NCI-H2081 treated with DMSO at 0.1 percent for 48 hours (cell line): ENCODE measurements around the gene PRICKLE1.

Experiments used
- DNase-seq: peaks from one replicate; lab custom pipeline; 2025; lab: John Stamatoyannopoulos, UW

PRICKLE1 gene

GRCh38 chr12:42588524-42589464, 752 bp downstream of the PRICKLE1 start:
- no peak for DNase-seq

- no peak for DNase-seq
Measured at GRCh38 chr12:42587601-42588523, 1.7 kb downstream of the PRICKLE1 start.

GRCh38 chr12:42586268-42586667, 3.3 kb downstream of the PRICKLE1 start:
- DNase-seq: no peak

GRCh38 chr12:42585841-42586216, 3.7 kb downstream of the PRICKLE1 start:
- DNase-seq: no peak

GRCh38 chr12:42585154-42585840, 4.2 kb downstream of the PRICKLE1 start:
- DNase-seq: no peak

GRCh38 chr12:42584651-42585111, 4.9 kb downstream of the PRICKLE1 start:
- DNase-seq: no peak

- no peak for DNase-seq
Measured at GRCh38 chr12:42583016-42583415, 6.5 kb downstream of the PRICKLE1 start.

GRCh38 chr12:42582498-42582897, 7.0 kb downstream of the PRICKLE1 start:
- no peak for DNase-seq

GRCh38 chr12:42582050-42582449, 7.5 kb downstream of the PRICKLE1 start:
- no peak for DNase-seq

- no peak for DNase-seq
Measured at GRCh38 chr12:42576374-42576773, 13.2 kb downstream of the PRICKLE1 start.

- DNase-seq: no peak
Measured at GRCh38 chr12:42575717-42576116, 13.8 kb downstream of the PRICKLE1 start.

- peak; percentile 45 for DNase-seq
Measured at GRCh38 chr12:42574851-42575266, 14.7 kb downstream of the PRICKLE1 start.

GRCh38 chr12:42571327-42572009, 18.1 kb downstream of the PRICKLE1 start:
- DNase-seq: no peak

GRCh38 chr12:42570076-42570475, 19.5 kb downstream of the PRICKLE1 start:
- no peak for DNase-seq

- peak; percentile 4 for DNase-seq
Measured at GRCh38 chr12:42568952-42569915, 20.3 kb downstream of the PRICKLE1 start.

GRCh38 chr12:42565633-42566032, 23.9 kb downstream of the PRICKLE1 start:
- no peak for DNase-seq

- DNase-seq: no peak
Measured at GRCh38 chr12:42564996-42565395, 24.6 kb downstream of the PRICKLE1 start.

GRCh38 chr12:42564556-42564955, 25.0 kb downstream of the PRICKLE1 start:
- no peak for DNase-seq

- no peak for DNase-seq
Measured at GRCh38 chr12:42560977-42561376, 28.6 kb downstream of the PRICKLE1 start.

GRCh38 chr12:42557586-42558172, 31.9 kb downstream of the PRICKLE1 start:
- no peak for DNase-seq
